Suppressor macrophage treated with lipopolysaccharide for 4 hours (primary cell): ENCODE data around the gene LCE1B.
A peak's percentile ranks its signal among the peaks of the same experiment; 100 is the strongest.

ENCODE experiments used
- DNase-seq: peaks from one replicate; pipeline ENCODE4 v3.0.0-alpha.2; 2020

The LCE1B gene, protein sequence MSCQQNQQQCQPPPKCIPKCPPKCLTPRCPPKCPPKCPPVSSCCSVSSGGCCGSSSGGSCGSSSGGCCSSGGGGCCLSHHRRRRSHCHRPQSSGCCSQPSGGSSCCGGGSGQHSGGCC

DNA sequence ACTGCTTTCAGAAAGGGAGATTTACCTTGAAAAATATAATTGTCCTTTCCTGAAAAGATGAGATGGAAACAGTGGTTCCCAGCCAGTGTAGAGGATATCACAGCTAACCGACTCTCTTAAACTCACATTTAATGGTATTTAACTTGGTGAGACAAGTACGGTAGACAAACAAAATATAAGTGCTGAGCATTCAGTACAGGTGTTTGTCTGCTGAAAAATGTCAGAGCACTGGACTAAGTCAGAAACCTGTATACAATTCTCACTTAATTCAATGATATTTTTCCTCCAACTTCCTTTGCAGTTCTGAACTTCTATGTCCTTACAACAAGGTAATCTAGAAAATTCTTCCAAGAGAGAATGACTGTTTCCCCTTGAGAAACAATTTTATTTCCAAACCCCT lies at the start of gene LCE1B:
TSS of gene LCE1B (plus strand) at position 301 of the 400 bp plus-strand sequence. CDS start 476 bp downstream, outside the sequence.
- no peak for DNase-seq

DNA sequence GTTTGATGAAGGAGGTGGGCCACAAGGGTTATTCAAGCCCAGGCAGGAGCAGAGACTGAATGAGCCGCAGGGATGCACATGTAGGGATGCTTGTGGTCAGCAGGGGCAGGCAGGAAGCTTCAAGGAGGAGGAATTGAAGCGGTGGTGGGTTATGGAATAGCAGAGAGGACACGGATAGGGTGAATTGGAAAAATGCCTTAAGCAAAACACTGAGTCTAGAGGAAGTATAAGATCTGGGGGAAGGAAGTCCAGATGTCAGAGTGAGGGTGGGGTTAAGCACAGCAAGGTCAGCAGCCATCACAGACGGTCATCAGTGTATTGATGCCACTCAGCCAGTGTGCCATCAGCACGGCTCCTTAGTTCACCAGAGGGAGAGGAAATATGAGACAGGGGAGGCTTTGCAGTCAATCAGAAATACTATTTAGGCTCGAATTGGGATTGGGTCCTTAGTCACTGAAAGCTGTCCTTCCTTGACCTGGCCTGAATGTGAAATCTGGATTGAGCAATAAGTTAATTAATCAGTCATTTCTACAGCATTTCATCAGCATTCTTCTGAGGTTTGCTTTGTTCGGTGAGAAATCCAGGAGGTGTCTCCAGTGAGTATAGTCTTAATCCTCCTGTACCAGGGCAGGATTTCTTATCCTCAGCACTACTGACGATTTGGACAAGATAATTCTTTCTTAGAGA lies 42.8 kb upstream of the LCE1B start:
- no peak for DNase-seq

DNA sequence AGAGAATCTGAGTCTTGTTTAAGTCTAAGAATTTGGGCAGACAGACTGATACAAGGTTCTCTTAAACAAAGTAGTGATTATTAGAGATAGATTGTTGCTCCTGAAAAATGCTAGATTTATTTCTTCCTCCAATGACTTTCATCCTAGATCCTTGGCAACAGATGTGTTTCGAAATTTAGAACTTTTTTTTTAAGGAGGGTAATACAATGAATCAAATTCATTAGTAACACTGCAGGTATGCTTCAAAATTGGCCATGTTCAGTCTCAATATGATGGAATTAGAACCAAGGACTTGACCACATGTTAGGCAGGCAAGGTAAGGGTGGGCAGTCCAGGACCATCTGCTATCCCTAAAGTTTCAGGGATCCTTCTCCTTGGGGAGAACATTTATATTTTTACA lies 41.4 kb upstream of the LCE1B start:
- DNase-seq = no peak

DNA sequence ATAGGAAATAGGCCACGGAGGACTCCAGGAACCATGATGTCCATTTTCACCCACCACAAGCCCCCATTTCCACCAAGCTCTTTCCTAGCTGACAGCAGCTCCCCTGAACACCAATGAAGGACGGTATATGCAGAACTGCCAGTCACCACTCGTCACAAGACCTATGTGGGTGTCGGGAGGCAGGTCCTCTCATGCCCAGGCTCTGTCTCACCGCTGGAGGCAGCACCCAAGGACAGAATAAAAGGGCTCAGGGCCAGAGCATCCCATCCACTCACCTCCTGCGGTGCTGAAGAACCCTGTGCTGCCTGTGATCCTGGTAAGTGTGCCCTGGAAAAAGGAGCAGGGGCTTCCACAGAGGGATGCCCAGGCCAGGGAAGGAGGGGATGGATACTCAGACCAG lies 36.9 kb upstream of the LCE1B start, which contains the start of gene LCE1F:
TSS of gene LCE1F (plus strand) at position 266 of the 400 bp plus-strand sequence. CDS start 1,232 bp downstream, outside the sequence.
- no peak for DNase-seq

DNA sequence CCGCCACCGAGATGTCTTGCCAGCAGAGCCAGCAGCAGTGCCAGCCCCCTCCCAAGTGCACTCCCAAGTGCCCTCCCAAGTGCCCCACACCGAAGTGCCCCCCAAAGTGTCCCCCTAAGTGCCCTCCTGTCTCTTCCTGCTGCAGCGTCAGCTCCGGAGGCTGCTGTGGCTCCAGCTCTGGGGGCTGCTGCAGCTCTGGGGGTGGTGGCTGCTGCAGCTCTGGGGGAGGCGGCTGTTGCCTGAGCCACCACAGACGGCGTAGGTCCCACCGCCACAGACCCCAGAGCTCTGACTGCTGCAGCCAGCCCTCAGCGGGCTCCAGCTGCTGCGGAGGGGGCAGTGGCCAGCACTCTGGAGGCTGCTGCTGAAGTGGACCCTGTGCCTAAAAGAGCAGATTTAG lies 35.4 kb upstream of the LCE1B start:
- DNase-seq = no peak

DNA sequence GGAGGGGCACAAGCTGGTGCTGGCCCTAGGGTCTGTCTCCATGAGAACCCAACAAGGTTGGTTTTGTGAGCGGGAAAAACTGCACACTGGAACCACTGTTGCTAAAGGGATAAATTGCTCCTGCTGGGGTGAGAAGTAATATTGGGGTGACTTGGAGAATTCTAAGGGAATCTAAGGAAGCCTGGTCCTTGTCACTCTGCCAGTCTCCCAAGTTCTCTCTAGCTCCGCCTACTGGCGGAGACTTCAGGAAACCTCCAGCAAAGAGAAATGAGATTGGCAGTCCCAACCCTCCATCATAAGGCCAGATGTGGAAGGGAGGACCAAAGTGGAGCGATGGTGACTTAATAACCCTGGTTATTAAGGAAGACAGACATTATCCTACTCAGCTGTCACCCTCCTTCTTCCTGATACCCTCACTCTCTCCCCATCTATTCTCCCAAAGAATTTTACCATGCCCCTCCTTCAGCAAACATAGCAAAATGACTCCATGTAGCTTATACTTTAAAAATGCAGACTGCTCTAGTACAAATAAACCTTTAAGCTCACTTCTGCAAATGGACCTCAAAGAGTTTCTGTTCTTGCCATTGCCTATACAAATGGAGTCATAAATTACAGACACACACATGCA lies 34.1 kb upstream of the LCE1B start:
- peak; percentile 36 for DNase-seq

DNA sequence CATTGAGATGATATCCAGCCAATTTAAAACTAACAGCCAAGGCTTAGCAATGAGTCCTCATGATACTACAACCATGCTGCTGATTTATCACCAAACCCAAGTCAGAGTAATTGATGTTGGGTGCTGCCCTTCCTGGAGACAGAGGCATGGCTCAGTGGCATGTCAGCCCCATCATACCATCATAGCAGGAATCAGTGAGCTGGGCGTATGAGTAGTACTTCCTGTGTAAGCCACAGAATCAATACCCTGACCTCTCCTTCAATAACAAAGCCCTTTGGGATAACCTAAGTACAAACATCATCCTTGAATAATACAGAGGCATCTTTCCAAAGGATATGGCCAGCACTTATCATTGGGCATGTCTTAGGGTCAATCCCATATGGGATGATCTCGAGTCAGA lies 28.7 kb upstream of the LCE1B start:
- DNase-seq = no peak

DNA sequence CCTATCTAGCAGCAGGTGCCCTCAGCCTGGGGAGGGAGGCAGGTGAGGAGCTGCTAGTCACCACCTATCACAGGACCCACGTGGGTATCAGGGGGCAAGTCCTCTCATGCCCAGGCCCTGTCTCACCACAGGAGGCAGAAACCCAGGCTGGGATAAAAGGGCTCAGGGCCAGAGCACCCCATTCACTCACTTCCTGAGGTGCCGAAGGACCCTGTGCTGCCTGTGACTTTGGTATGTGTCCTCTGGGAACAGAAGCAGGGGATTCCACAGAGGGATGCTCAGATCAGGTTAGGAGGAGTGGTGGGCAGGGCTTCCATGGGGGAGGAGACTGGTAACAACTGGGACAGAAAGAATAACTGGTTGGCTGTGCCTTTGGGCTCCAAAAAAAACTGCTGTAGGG lies 25.7 kb upstream of the LCE1B start, which contains the start of gene LCE1E:
TSS of gene LCE1E (plus strand) at position 181 of the 400 bp plus-strand sequence. CDS start 1,043 bp downstream, outside the sequence.
- no peak for DNase-seq

DNA sequence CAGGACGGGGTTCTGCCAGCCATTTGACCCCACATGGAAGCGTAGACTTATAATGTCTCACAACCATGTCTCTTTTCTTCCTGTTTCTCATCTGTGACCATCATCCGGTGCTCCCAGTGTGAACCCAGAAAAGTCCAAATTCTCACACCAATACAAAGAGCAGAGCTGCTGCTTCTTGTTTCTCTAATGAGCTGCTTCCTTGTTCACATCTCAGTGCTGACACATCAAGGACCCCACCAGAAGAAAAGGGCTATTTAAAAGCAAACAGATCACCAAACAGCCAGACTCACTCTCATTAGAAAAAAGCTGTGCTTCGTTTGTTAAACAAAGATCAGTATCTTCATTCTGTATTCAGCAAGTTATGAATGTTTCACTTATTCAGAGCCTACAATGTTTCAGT lies 16.1 kb upstream of the LCE1B start:
- DNase-seq = no peak

DNA sequence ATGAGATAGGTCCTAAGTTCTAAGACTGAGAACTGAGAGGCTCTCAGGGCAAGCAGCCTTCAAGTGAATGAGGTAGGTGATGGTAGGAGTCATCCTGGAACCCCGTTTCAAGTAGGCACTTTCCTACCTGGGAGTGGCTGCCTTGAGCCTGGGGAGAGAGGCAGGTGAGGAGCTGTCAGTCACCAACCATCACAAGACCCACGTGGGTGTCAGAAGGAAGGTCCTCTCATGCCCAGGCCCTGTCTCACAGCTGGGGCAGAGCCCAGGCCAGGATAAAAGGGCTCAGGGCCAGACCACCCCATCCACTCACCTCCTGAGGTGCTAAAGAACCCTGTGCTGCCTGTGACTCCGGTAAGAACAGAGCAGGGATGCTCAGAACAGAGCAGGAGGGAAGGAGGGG lies 15.3 kb upstream of the LCE1B start, which contains the start of gene LCE1D:
TSS of gene LCE1D (plus strand) at position 301 of the 400 bp plus-strand sequence. CDS start 1,074 bp downstream, outside the sequence.
- DNase-seq = no peak

DNA sequence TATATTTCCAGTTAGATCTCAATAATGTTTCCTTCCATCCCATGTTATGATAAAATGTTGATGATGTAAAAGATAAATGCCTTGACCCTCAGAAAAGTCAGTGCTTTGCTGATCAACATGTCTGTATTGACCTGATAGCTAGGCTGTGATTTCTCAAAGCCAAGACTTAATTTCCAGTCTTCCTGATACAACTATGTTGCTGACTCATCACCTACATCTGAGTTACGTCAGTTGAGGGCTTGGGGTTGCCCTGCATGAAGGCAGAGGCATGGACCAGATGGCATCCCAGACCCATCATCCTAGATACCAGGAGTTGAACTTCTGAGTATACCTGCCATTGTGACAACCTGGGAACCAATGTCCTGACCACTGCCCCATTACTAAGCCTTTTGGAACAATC lies 10.4 kb upstream of the LCE1B start:
- no peak for DNase-seq

DNA sequence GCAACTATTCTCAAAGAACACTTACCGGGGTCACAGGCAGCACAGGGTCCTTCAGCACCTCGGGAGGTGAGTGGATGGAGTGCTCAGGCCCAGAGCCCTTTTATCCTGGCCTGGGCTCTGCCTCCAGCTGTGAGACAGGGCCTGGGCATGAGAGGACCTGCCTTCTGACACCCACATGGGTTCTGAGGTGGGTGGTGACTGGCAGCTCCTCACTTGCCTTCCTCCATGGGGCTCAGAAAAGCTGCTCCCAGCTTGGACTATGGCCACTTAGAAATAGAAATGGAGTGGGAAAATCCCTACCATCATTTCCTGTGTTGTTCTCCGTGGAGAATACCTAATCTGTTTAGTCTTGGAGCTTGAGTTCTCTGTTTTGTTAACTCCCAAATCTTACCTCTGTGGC lies 5.2 kb upstream of the LCE1B start, which contains the start of gene LCE1C:
TSS of gene LCE1C (minus strand) at position 76 of the 400 bp plus-strand sequence. CDS start 1,173 bp downstream, outside the sequence.
- DNase-seq = no peak

DNA sequence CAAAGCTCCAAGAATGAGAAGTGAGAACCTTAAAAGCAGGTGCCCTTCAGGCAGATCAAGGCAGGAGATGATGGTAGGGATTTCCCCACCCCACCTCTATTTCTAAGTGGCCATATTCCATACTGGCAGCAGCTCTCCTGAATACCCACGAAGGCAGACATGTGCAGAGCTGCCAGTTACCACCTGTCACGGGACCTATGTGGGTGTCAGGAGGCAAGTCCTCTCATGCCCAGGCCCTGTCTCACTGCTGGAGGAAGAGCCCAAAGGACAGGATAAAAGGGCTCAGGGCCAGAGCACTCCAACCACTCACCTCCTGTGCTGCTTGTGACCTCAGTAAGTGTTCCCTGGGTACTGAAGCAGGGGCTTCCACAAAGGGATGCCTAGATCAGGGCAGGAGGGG lies 721 bp upstream of the LCE1B start:
- DNase-seq = no peak

DNA sequence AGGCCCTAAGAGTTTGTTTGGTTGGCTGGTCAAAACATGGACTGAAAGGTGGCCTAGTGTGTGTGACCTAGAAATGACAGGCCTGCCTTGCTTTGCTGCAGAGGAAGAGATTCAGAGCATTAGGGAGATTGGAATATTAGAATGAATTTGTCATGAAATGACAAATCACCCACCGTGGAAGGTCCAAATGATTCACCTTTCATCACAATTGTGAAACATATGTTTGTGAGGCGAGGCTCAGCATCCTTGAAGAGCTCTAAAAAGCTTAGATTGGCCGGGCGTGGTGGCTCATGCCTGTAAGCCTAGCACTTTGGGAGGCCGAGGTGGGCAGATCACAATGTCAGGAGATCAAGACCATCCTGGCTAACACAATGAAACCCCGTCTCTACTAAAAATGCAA lies 5.5 kb downstream of the LCE1B start:
- DNase-seq = no peak

DNA sequence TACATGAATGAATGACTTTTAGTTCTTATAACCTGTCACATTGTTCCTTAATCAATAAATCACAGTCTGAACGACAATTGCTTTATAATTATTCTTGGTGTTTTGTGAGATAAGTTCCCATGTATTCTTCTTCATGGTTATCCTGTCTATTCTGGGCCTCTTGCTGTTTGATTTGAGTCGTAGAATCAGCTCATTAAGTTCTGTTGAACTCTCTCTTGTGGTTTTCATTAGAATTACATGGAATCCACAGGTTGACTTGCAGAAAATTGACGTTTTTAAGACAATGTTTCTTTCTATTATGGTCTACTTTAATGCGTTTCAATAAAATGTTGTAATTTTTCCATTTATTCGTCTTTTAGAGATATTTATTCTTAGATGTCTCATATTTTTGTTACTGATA lies 11.5 kb downstream of the LCE1B start:
- DNase-seq = no peak

DNA sequence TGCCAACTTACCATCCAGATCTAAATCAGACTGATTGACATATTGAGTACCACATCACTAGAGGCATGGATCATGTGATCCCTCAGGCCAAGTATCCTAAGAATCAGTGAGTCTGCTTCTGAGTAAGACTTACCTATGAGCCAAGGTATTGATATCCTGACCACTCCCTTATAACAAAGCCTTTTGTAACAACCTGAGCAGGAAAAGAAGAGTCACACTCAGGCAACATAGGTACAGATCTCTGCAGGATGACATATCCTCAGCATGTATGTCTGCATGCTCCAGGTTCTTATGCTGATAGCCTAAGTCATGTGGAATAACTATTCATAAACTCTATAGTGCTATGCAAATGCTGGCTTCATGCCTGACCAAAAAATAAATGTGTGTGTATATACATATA lies 13.2 kb downstream of the LCE1B start:
- no peak for DNase-seq

DNA sequence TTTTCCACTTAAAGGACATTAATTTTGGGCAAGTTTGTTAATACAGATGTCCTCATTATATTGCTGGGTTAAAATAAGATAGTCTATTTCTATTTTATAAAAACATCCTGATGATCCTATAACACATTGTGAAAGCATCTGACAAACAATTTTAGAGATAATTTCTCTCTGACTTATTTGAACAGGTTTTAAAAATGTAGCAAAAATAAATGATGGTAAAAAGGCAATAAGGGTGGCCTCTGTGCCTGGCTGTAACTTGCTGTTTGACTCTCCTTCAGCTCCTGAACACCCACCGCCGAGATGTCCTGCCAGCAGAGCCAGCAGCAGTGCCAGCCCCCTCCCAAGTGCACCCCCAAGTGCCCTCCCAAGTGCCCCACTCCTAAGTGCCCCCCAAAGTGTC lies 15.4 kb downstream of the LCE1B start, which contains the start of gene LCE1A:
TSS of gene LCE1A (plus strand) at position 301 of the 400 bp plus-strand sequence. CDS start at position 301, 0 bp downstream.
- no peak for DNase-seq

DNA sequence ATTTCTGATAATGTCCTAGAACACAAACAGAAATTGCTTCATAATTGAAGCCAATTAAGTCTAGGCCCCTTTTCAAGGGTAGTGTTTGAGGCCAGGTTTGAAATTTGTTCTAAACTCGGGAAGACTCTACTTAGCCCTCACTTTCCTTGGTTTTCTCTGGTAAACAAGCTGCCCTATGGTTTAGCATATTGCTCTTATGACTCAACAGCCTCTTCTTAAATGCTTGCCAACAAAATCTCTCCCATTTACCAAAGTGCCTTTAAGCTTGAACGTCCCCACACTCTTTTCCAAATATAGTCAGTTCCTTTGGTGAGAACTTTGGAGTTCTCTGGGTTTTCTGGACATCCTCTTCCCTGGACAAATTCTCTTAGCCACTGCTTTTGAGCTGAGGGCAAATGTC lies 25.1 kb downstream of the LCE1B start:
- no peak for DNase-seq

DNA sequence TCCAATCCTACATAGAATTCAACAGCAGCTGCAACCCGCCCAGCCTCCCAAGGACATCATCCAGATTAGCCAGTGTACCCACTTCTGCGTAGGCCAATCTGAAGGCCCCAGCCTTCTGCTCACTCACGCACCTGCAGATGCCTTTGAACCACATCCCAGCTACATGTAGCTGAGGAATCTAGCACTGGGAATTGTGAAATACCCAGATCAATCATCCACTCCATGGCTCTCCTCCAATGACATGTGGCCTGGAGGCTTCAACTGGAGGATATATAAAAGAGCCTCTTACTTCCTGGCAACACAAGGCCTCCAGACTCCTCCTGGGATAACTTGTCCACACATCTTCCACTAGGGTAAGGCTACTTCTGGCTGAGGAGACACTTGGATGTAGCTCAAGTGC lies 30.8 kb downstream of the LCE1B start, which contains the start of gene LCE6A:
TSS of gene LCE6A (plus strand) at position 301 of the 400 bp plus-strand sequence. CDS start 665 bp downstream, outside the sequence.
- DNase-seq = no peak

DNA sequence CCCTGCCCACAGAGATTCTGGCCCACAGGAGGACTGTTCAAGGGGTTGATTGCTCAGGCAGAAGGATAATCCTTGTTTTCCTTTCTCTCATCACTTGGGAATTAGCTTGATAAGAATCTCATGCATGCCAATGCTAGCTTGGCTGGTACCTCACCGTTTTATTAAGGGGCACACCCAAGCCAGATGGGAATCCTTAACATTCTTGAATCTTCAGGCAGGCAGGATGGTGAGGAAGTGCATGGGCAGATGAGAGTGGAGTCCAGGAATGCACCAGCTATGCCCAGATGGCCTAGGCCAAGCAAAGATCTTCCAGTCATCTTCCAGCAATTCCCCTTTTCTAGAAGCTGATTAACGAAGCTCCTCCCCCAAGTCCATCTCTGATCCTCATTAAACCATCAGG lies 43.9 kb downstream of the LCE1B start:
- DNase-seq = no peak

DNA sequence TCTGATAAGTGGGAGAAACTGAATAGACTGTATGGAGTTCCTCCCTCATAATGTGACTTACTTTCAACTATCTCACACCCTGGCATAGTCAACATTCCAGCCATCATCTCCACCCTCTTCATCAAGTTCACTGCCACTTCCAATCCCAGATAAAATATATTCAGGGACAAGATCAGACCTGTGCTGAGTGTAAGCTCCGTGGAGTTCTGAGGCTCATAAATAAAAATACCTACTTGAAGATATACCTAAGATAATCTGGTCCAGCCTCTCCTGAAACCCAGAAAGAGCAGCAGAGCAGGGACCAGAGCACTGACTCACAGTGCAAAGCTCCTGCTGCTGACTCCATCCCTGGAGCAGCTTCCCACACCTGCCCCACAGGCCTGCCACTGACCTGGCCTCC lies 46.3 kb downstream of the LCE1B start:
- no peak for DNase-seq

DNA sequence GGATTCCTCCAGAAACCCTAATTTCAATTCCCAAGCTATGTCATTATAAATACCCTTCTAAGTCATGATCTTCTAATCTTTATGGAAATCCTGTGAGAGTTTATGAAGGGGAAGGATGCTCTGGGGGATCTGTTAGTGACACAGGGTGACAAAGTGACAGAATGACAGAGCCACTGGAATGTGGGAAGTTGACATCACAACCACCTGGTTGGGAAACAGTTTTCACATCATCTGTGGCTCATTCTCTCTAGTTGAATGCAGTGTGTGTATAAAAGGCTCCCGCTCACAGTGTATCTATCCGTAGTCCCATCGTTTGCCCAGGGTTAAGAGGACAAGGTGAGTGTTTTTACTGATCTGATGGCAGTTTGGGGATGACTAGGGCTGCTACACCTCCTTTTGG lies 47.9 kb downstream of the LCE1B start, which contains the start of gene LCE7A:
TSS of gene LCE7A (plus strand) at position 301 of the 400 bp plus-strand sequence. CDS start 702 bp downstream, outside the sequence.
- DNase-seq = no peak

DNA sequence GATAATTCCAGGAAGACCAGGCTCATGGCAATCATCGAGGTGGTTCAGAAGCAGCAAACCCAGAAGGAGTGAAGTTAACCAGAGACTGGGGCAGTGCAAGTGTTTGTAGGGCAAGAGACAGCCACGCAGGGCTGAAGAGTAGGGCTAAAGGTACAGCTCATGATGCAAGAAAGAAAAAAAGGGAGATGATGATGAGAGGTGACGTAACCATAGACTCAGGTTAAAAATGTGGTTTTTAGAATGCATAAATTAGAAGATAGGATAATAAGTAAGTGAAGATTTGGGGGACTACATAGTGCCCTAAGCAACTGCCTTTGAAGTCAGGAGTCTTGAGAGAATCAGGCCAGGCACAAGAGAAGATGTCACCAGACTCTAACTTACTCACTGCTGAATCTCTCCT lies 48.4 kb downstream of the LCE1B start:
- DNase-seq = no peak

DNA sequence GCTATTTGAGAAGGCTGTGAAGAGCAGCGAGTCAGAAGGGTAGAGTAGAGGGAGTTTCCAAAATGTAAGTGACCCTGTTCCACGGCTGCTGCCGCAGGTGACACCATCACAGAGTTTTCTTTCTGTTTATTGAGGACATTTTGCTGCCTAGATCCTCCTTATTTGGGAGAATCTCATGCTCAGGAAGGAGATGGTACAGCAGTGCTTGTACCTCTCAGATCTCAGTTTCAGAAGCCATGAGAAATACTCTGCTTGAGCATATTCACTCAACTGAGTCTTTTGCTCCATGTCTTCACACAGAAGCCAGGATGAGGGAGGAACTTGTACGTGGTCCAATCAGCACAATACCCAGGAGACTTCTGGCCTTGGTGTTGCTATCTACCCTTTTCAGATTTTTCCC lies 49.6 kb downstream of the LCE1B start:
- DNase-seq = no peak
